GM21528 (cell line): Measurements from ENCODE around the gene SEC62.
"Not testable (repeated sequence)": the region's sequence is repeated elsewhere in the genome, so short reads cannot be mapped to it uniquely, and the experiment has no call there.

Experiments
- ATAC-seq: cut with Tn5 transposase; IDR thresholded peaks from one replicate; pipeline ENCODE4 v1.9.1; 2021; ENCODE audit warnings: mild to moderate bottlenecking, moderate library complexity; ENCODE audit not compliant: unreplicated experiment, low FRiP score

SEC62 gene

DNA sequence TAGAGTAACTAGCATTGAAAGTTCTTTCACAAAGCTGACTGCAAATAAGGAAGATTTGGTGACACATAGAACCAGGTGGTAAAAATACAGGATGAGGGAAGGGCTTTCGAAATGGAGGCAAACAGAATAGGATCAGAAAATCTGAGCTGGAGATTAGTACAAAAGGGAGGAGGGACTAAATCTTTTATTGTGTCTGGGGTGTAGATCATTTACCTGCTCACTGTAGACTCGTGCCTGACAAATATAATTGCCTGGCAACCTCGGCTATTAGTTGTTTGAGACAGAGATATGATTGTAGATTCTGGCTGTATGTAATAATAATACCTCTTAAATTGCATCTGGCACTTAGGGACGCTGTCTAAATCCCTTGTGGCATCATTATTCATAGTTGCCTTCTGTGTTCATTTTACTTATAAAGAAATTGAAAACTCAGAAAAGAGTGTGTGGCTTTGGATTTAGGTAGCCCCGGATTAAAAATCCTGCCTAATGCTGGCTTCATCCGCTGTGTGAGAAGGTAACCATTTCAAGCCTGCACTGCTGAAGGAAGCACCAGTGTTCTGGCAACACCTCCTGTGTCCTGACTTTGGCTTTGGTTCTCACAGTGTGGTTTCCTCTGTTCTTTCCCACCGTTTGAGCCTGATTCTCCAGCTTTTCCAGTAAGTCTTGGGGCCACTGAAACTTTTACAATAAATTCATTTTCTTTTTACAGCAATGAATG is 46.2 kb downstream of the SEC62 start:
- no peak for ATAC-seq

DNA sequence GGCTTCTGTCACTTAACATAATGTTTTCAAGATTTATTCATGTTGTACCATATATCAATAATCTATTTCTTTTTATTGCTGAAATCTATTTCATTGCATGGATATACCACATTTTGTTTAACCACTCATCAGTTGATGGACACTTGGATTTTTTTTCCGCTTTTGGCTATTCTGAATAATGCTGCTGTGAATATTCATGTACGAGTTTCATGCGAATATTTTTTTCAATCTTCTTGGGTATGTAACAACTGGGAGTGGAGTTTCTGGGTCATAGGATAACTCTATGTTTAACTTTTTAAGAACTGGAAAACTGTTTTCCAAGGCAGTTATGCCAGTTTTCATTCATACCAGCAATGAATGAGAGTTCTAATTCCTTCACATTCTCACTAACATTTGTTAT is 49.5 kb downstream of the SEC62 start:
- ATAC-seq = no peak

DNA sequence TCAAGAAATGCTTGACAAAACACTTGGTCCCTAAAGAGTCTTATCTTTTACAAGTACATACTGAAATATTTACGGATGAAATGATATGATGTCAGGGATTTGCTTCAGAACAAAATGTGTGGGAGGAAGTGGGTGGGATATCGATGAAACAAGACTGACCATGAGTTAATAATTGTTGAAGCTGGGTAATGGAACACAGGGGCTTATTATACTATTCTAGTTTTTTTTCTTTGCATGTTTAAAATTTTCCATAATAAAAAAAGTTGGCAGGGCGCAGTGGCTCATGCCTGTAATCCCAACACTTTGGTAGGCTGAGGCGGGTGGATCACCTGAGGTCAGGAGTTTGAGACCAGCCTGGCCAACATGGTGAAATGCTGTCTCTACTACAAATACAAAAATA is 52.7 kb downstream of the SEC62 start:
- ATAC-seq = not testable (repeated sequence)

DNA sequence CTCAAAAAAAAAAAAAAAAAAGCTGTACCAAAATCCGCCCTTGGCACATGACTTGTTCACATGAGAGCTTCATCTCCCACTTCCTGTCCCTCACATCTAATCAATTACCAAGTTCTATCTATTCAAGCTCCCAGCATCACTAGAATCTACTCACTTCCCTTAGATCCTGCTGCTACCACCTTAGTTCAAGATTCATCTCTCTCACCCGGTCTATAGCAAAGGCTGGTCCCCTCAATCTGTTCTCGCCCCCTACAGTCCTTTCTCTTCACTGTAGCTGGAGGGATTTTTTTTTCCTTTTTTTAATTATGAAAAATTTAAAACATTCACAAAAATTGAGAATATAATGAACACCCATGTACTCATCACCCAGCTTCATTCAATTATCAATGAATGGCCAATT is 54.5 kb downstream of the SEC62 start:
- no peak for ATAC-seq

DNA sequence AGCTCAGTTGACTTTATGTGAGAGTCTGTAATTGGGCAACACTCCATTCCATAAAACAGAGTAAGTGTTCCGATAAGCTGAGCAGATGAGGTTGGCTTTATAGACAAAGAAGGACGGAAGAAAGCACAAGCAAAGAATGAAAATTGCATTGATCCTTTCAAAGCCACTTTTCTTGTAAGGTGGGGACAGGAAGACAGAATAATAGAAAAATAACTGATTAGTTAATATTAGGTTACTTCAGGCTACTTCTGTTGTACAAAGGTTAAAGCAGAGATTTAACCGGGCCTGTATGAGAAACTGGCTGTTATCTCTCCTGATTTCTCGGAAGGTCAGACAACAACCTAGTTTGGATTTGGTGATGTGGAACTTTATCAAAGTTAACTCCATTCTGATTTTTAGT is 55.7 kb downstream of the SEC62 start:
- no peak for ATAC-seq

DNA sequence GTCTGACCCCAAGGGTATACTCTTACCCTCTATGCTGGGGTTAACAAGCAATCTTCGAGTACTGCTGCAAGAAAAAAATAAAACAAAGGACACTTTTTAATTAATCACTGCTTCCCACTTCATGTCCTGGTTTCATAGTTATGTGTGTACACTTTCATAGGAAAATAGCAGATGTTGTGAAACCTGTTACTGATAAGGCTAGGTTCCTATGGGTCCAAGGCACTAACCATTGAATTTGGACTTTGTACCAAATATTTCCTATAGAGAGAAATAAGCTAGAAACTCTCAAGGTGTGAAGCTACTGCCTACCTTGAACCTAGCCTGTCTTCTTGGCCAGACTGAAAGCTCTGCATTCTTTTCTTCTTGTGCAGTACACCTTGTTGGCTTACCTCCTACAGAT is 56.6 kb downstream of the SEC62 start:
- ATAC-seq = no peak

DNA sequence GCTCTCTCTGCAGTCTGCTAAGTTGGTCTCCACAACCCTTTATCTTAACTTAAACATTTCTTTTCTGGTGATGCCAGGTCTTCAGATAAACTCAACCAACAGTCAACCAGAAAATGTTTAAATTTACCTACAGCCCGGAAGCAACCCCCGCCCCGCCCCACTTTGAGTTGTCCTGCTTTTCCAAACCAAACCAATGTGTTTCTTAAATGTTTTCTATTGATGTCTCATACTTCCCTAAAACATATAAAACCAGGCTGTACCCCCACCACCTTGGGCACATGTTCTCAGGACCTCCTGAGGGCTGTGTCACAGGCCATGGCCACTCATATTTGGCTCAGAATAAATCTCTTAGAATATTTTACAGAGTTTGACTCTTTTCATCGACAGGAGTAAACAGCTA is 58.0 kb downstream of the SEC62 start:
- ATAC-seq = no peak

DNA sequence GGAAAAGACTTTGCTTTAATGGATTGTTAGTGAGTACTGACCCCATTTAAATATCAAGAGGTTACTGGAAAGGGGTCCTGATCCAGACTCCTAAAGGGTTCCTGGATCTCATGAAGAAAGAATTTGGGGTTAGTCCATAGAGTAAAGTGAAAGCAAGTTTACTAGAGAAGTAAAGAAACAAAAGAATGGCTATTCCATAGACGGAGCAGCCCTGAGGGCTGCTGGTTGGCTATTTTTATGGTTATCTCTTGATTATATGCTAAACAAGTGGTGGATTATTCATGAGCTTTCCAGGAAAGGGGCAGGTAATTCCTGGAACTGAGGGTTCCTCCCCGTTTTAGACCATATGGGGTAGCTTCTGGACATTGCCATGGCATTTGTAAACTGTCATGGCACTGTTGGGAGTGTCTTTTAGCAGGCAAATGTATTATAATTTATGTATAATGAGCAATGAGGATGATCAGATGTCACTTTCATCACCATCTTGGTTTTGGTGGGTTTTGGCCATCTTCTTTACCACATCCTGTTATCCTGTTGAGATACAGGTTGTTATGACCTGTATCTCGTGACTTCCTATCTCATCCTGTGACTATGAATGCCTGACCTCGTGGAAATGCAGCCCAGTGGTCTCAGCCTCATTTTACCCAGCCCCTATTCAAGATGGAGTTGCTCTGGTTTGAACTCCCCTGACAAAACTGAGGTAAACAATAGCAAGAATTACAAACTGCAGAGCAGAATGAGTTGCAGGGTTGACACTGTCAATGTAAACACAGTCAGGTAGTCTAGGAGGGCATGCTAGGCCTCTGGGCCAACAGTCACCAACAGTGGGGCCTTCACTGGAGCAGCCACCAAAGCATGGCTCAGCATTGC is 60.9 kb downstream of the SEC62 start:
- no peak for ATAC-seq

DNA sequence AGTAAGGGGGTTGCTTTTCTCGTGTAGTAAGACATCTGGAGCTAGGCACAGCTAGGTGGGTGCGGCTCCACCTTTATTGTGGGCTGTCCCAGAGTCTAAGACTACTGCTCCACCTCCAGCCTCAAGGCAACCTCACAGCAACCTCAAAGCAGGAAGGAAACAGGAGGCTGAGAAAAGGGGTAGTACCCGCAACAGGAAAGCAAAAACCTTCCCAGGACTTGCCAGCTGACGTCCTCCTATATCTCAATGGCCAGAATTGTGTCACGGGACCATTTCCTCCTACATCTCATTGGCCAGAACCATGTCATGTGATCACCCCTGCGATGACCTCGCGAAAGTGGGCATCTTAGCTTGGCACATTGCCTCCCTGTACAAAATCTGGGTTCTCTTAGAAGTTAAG is 66.9 kb downstream of the SEC62 start:
- no peak for ATAC-seq

DNA sequence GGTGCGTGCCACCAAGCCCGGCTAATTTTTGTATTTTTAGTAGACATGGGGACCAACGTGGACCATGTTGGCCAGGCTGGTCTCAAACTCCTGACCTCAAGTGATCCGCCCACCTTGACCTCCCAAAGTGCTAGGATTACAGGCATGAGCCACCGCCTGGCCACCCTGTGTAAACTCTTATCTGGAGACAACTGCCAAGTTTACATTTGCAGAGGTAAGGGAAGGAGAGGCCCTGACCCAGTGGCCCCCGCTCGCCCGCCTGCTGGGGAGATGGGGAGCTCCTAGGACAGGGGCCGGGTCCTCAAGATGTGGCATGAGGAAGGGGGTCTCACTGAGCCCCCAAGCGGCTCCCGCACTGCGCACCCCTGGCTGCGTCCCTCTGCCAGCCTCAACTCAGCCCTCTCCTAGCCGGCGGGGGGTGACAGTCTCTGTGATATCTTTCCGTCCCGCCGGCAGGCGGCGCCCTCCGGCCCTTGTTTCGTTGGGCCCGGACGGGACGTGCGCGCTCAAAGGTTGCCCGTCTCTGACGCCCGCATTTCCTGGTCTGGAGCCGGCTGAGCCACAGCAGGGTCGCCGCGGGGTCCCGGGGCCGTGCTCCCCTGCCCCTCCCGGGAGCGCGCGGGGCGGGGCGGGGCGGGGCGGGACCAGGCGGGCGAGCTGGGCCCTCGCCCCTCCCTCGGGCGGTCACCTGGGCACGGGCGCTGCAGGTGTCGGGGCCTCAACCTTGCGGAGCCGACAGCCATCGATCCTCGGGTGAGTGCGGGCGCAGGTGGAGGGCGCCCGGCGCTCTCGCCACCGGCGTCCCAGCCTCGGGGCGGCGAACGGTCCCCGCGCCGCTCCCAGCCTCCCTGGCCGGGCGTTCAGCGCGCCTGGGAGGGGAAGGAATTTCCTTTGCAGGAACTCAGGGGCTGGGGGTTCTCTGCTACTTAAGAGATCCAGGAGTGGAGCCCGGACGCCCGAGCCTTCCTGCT is 71.1 kb downstream of the SEC62 start, which contains the start of gene GPR160:
TSS of gene GPR160 (plus strand) at position 533 of the 971 bp plus-strand sequence. CDS start 45,978 bp downstream, outside the sequence.
- peak; percentile 87 for ATAC-seq

DNA sequence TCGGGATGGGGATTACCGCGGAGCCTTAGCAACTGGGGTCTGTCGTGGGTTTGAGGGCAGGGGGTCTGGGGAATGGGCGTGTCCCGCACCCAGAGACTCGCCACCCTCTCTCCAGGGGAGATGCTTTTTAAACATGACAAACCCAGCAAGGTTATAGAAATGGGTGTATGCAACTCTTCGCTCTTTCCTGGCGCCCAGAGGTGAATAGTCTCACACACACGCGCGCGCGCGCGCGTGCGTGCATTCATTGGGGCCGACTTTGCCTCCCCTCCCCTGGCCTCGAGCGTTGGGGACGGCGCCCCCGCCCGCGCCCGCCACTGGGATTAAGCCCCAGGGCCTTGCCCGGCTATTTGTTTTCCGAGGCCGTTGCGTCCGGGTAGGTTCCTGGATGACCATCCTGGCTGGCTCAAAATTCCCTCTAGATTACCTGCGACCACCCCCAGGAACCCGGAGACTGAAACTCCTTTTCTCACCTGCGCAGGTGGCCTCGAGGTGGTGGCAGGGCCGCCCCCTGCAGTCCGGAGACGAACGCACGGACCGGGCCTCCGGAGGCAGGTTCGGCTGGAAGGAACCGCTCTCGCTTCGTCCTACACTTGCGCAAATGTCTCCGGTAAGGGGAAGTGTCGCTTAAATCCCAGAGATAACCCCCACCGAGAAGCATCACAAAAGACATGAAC is 72.0 kb downstream of the SEC62 start:
- peak; percentile 13 for ATAC-seq

DNA sequence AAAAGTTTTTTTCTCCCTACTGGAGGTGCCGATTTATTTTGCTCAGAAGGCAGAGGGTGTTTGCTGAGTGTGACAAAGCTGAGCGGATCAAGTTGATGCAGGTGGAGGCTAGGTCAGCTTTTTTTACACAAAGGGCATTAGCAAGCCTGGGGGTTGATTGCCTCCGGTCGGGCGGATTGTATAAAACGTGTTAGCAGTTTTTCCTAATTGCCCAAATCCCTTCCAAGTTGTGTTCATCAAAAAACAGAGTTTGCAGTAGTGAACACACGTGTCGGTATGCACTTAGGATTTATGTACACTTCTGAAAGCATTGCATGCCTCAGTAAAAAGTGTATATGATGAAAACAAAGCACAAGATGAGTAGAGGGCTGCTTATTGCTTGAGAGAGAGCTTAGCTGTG is 73.8 kb downstream of the SEC62 start:
- ATAC-seq = no peak

DNA sequence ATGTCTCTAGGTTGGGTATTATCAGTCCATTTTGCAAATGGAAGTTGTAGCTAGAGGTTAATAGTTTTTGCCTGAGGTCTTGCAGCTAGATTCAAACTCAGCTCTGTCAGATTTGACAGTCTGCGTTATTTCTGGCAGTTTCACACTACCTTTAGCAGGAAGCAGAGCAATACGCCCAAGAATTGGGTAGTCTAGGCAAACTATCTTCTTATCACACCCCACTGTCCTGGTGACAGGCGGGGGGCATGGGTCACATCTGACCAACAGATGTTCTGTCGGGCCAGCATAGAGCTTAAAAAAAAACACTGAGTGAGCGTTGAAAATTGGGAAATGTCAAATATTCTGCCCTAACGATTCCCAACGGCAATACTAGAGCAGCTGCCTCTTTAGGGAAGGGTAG is 76.9 kb downstream of the SEC62 start:
- ATAC-seq = no peak

DNA sequence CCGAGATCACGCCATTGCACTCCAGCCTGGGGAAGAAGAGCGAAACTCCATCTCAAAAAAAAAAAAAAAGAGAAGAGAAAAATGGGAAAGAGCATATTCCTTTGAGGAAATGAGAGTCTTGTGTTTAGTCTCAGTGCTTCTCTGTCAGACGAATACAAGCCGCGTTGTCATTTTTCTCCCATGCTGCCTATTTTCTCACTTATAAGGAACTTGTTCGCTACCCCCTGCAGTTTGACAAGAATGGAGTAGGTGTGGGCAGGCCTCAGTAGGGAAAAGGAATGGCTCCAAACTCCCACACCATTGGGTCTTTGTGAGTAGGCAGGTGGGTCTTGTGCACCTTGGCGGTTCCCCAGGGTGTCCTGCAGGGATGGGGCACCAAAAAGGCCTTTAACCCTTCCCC is 77.7 kb downstream of the SEC62 start:
- ATAC-seq = no peak

DNA sequence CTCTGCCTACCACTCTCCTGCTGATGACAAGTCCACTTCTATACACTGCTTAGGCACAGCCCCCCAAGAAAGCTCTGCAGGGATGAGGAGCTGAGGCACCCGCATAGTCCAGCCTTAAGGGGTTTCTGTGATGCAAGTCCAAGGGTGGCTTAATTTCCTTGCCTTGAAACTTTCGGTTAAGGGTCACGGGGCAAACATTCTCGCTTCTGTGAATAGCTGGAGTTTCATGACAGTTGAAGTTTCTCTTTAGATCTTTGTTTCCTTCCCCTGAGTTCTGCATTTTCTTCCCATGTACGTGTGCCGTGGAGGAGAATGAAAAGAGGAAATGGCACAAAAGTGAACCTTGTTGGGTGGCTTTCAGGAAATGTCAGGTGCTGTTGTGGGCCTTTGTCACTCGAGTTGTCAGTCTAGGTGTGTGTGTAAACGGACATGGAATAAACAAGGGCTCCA is 78.2 kb downstream of the SEC62 start:
- peak; percentile 78 for ATAC-seq

DNA sequence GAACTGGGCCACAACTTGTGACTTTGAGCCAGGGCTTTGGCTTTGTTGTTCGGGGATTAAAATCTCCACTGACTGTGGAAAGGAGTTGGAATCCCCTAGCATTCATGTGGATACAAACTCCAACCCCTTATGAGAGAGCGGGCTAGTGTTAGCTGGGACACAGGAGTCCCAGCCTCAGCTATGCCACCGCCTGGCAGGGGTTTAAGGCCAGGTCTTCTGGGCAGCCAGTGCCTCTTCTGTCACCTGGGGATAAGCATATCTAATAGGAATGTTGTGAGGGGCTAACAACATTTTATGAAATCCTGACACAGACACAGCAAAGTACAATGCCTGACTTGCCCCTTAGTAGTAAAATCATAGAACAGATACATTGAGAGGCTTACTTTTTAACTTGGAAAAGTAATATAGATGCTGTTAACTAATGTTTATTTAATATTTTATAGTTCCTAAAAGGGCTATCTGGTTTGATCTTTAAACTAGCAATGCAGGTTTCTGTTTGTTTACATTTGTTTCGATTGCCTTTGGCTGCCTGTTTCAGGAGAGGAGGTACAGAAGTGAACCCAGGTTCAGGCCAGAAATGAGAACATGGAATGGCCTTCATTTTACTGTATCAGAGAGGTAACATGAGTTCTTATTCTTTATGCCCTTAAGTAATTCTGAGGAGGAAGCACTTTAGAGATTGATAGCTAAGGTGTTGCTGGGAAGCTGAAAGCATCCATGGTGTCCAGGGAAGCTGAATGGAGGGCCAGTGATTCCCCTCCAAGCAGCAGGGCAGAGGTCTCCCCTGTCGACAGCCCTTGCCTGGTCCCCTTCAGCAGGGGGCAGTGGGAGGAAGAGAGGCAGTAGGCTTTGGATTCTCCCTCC is 79.9 kb downstream of the SEC62 start:
- ATAC-seq = no peak

DNA sequence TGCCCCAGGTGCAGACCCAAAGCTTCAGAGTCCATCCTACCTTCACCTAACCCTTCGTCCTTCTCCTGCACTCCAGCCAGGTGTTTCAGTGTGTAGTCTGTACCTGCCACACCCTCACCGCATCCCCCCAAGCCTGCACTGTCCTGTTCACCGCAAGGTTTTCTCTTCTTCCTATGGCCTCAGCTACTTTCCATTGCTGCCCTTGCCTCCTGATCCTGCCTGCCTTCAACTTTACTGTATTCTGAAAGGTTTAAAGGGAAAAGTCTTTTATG is 80.5 kb downstream of the SEC62 start:
- no peak for ATAC-seq
